Endodermal cell (in vitro differentiated cells): ENCODE data around the gene KMT2E. TPM values are rescaled to one million over a fixed set of nuclear protein-coding genes. Genes with fewer than 3 reads are reported as not detected.
A peak's percentile ranks its signal among the peaks of the same experiment; 100 is the strongest.
"Not testable (repeated sequence)": the region's sequence is repeated elsewhere in the genome, so short reads cannot be mapped to it uniquely, and the experiment has no call there.

Source experiments
- DNase-seq: peaks from one replicate; pipeline ENCODE4 v3.0.0-alpha.2; 2017
- H3K27ac ChIP-seq: 2 replicates; pipeline ENCODE4 v1.5.1; 2013; ENCODE audit warnings: mild to moderate bottlenecking, low read depth, low read length, moderate library complexity
- H3K27me3 ChIP-seq: 2 replicates; pipeline ENCODE4 v1.6.1; 2013; ENCODE audit warnings: mild to moderate bottlenecking, low read length, moderate library complexity; ENCODE audit not compliant: insufficient read depth, control insufficient read depth, poor library complexity, severe bottlenecking
- H3K36me3 ChIP-seq: 2 replicates; pipeline ENCODE4 v1.7.0; 2013; ENCODE audit warnings: mild to moderate bottlenecking, low read length, moderate library complexity; ENCODE audit not compliant: control insufficient read depth, insufficient read depth
- H3K4me1 ChIP-seq: one replicate; pipeline ENCODE4 v1.7.0; 2013; ENCODE audit warnings: low read length; ENCODE audit not compliant: control insufficient read depth, insufficient read depth
- H3K4me3 ChIP-seq: 2 replicates; pipeline ENCODE4 v1.5.1; 2013; ENCODE audit warnings: mild to moderate bottlenecking, low read length, moderate library complexity
- H3K9ac ChIP-seq: 2 replicates; pipeline ENCODE4 v1.6.1; 2013; ENCODE audit warnings: mild to moderate bottlenecking, low read length, moderate library complexity; ENCODE audit not compliant: poor library complexity, severe bottlenecking; ENCODE audit errors: extremely low read depth
- H3K9me3 ChIP-seq: 2 replicates; pipeline ENCODE4 v1.6.1; 2013; ENCODE audit warnings: mild to moderate bottlenecking, low read length, moderate library complexity; ENCODE audit not compliant: control insufficient read depth
- H3K27ac Mint-ChIP-seq: 2 replicates; pipeline ENCODE4 v1.8.0; 2020; ENCODE audit warnings: mixed read lengths
- H3K27me3 Mint-ChIP-seq: 2 replicates; pipeline ENCODE4 v1.8.0; 2021; ENCODE audit warnings: mild to moderate bottlenecking, mixed read lengths; ENCODE audit not compliant: insufficient read depth
- H3K36me3 Mint-ChIP-seq: 2 replicates; pipeline ENCODE4 v1.8.0; 2020; ENCODE audit warnings: low read depth, mixed read lengths
- H3K4me1 Mint-ChIP-seq: 2 replicates; pipeline ENCODE4 v1.8.0; 2020; ENCODE audit warnings: mixed read lengths
- H3K4me3 Mint-ChIP-seq: 2 replicates; pipeline ENCODE4 v1.8.0; 2020; ENCODE audit warnings: mild to moderate bottlenecking, moderate library complexity, mixed read lengths
- H3K9me3 Mint-ChIP-seq: 2 replicates; pipeline ENCODE4 v1.8.0; 2020; ENCODE audit warnings: mild to moderate bottlenecking, mixed read lengths
- CTCF ChIP-seq: fragments of 200-600 bp; sonication (generic); conservative IDR thresholded peaks from 2 replicates; pipeline ENCODE4 v1.5.0; 2021; ENCODE audit warnings: antibody characterized with exemption, mild to moderate bottlenecking
- WGBS, 2 experiments: methylation state at CpG; one replicate each; pipeline versions ENCODE4 v1.1.5 to v1.1.7; 2013; ENCODE audit warnings: missing lambda C conversion rate in 2 of 2, mixed read lengths in 1 of 2; ENCODE audit not compliant: insufficient coverage in 1 of 2, insufficient read length in 1 of 2; 5-methylcytosine and 5-hydroxymethylcytosine counted together
- total RNA-seq, 2 donors: library from RNA; stranded (reverse); fragmentation: NEBNext Ultra II Directional in 1 of 2; extraction: Animal tissue kit (Norgen Biotek cat#: 25700) in 1 of 2; gene quantifications; 2 replicates in 1 of 2; 3 replicates in 1 of 2; pipeline ENCODE4 v1.2.1, GENCODE V29; 2021

The KMT2E gene
- total RNA-seq, 2 donors from 2014 or later = 65.7 to 70.4 TPM

GRCh38 chr7:104984585-104985258 is 29.3 kb upstream of the KMT2E start:
- Mint-ChIP-seq H3K4me1 (peaks cover 53% of the 10 kb centered on the region), H3K36me3 (peaks cover 5% of the 10 kb centered on the region), H3K27ac (peak overlapping the region; percentile 99), H3K9me3 (no peaks in the 10 kb centered on the region), H3K27me3 (no peaks in the 10 kb centered on the region), H3K4me3 (peak overlapping the region; percentile 85)
- H3K9me3 ChIP-seq = no peaks in the 10 kb centered on the region
- DNase-seq = no peak
- peak overlapping the region; percentile 98 for H3K27ac ChIP-seq
- peaks cover 23% of the 10 kb centered on the region for H3K4me1 ChIP-seq
- no peak for TF ChIP-seq CTCF
- H3K36me3 ChIP-seq = peaks cover 20% of the 10 kb centered on the region
- H3K4me3 ChIP-seq = peak overlapping the region; percentile 81
- H3K27me3 ChIP-seq = no peaks in the 10 kb centered on the region
- WGBS, 2 experiments = 60 to 64% methylated on average over 3 to 6 of the region's 7 CpGs
- peak overlapping the region; percentile 91 for H3K9ac ChIP-seq

DNA sequence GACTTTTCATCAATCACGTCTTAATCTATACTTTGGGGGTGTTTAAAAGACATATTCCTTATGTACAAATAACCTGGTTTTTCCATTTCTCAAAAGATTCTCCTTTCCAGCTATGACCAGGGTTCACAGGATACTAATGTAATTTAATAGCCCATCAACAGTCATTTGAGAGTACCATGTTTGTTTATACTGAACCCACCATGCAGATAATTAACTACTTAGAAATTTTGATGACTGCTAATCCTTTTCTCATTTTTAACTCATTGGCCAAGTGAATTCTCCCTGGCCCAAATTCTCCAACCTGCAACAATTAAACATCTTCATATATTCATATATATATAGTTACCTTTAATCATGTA is 28.8 kb upstream of the KMT2E start:
- peak overlapping the region; percentile 85 for H3K4me3 Mint-ChIP-seq

GRCh38 chr7:104986628-104987259 is 27.3 kb upstream of the KMT2E start:
- Histone ChIP-seq H3K4me1 (peaks cover 16% of the 10 kb centered on the region), H3K4me3 (no peak overlapping the region), H3K9me3 (no peaks in the 10 kb centered on the region), H3K27me3 (no peaks in the 10 kb centered on the region), H3K36me3 (peaks cover 34% of the 10 kb centered on the region), H3K9ac (no peak overlapping the region), H3K27ac (no peak overlapping the region)
- no peaks in the 10 kb centered on the region for H3K27me3 Mint-ChIP-seq
- H3K4me3 Mint-ChIP-seq = no peak overlapping the region
- no peak for DNase-seq
- peaks cover 20% of the 10 kb centered on the region for H3K36me3 Mint-ChIP-seq
- 97 to 100% methylated on average over 1 to 4 of the region's 6 CpGs for WGBS, 2 experiments
- peaks cover 45% of the 10 kb centered on the region for H3K4me1 Mint-ChIP-seq
- TF ChIP-seq CTCF = no peak
- H3K9me3 Mint-ChIP-seq = no peaks in the 10 kb centered on the region
- peak overlapping the region; percentile 77 for H3K27ac Mint-ChIP-seq

More for the DNA sequence above, 28.8 kb upstream of the KMT2E start:
- TF ChIP-seq CTCF = no peak
- Histone ChIP-seq H3K27me3 (no peaks in the 10 kb centered on the region), H3K27ac (no peak overlapping the region), H3K4me3 (peak overlapping the region; percentile 81), H3K9ac (no peak overlapping the region), H3K36me3 (peaks cover 20% of the 10 kb centered on the region), H3K9me3 (no peaks in the 10 kb centered on the region), H3K4me1 (peaks cover 17% of the 10 kb centered on the region)
- Mint-ChIP-seq H3K36me3 (peaks cover 7% of the 10 kb centered on the region), H3K9me3 (no peaks in the 10 kb centered on the region), H3K4me1 (peaks cover 48% of the 10 kb centered on the region), H3K27me3 (no peaks in the 10 kb centered on the region), H3K27ac (peak overlapping the region; percentile 99)
- DNase-seq = no peak
- WGBS, 2 experiments = 67 to 100% methylated on average over 1 of the region's 1 CpG

- not testable (repeated sequence) for H3K9ac ChIP-seq, H3K4me3 Mint-ChIP-seq, H3K9me3 ChIP-seq, H3K27me3 Mint-ChIP-seq, H3K4me3 ChIP-seq, H3K9me3 Mint-ChIP-seq, H3K27ac Mint-ChIP-seq, H3K27ac ChIP-seq, DNase-seq, H3K27me3 ChIP-seq
- peaks cover 43% of the 10 kb centered on the region for H3K4me1 Mint-ChIP-seq
- Histone ChIP-seq H3K4me1 (peaks cover 16% of the 10 kb centered on the region), H3K36me3 (peaks cover 34% of the 10 kb centered on the region)
- 96 to 97% methylated on average over 9 to 14 of the region's 14 CpGs for WGBS, 2 experiments
- H3K36me3 Mint-ChIP-seq = peaks cover 27% of the 10 kb centered on the region
Measured at GRCh38 chr7:104987403-104987802, 26.6 kb upstream of the KMT2E start.
